ENCODE results near the gene GALK2.

DNA sequence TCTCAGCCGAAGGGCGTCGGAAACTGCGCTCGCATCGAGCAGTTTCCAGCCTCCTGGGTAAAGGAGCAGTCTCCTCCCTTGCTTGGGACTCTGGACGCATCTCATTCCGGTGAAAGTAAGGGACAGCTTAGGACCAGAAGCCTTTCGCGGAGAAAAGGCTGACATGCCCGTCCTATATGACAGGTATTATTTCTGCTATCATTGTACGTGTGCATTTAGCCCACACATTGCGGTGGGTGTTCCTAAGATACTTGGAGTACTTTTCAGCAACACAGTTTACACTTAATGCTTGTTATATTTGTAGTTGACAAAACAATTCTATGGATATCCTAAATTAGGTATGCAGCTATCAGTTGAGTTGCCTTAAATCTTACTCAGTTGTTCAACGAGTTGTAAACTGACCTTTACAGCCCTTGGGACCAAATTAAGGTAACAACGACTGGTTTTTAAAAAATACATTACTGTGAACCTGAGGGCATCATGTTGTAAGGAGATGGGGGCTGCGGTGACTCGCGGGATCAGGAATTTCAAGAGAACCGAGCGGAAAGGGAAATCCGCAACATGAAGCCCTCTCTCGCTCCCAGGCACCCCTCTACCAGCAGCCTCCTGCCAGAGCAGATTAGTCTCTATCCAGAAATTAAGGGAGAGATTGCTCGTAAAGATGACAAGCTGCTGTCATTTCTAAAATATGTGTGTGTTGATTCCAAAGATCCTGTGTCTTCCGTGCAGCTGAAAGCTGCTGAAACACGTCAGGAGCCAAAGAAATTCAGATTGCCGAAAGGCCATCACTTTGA, 14.0 kb upstream of the GALK2 start:
- TF ChIP-seq, protein P1, sequence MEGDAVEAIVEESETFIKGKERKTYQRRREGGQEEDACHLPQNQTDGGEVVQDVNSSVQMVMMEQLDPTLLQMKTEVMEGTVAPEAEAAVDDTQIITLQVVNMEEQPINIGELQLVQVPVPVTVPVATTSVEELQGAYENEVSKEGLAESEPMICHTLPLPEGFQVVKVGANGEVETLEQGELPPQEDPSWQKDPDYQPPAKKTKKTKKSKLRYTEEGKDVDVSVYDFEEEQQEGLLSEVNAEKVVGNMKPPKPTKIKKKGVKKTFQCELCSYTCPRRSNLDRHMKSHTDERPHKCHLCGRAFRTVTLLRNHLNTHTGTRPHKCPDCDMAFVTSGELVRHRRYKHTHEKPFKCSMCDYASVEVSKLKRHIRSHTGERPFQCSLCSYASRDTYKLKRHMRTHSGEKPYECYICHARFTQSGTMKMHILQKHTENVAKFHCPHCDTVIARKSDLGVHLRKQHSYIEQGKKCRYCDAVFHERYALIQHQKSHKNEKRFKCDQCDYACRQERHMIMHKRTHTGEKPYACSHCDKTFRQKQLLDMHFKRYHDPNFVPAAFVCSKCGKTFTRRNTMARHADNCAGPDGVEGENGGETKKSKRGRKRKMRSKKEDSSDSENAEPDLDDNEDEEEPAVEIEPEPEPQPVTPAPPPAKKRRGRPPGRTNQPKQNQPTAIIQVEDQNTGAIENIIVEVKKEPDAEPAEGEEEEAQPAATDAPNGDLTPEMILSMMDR (IDR thresholded peaks at IDR 0.05) = no peak
- TF ChIP-seq POLR2AphosphoS5 (IDR thresholded peaks at IDR 0.05) (no peak), POLR2A (IDR thresholded peaks at IDR 0.05) (no peak)

All from breast epithelium (tissue), 3 donors.